Stimulated activated CD4-positive, alpha-beta T cell treated with anti-CD3 and anti-CD28 coated beads, Interleukin-4, amount 100 ng/mL, for 48 hours (primary cell): ENCODE data around the gene KIF4A.
A peak's percentile ranks its signal among the peaks of the same experiment; 100 is the strongest.
"Not testable (repeated sequence)": the region's sequence is repeated elsewhere in the genome, so short reads cannot be mapped to it uniquely, and the experiment has no call there.

Experiments
- DNase-seq, 2 donors: peaks; one replicate each; pipeline ENCODE4 v3.0.0-alpha.2; 2020; ENCODE audit warnings: low read depth in 2 of 2

Gene KIF4A, protein sequence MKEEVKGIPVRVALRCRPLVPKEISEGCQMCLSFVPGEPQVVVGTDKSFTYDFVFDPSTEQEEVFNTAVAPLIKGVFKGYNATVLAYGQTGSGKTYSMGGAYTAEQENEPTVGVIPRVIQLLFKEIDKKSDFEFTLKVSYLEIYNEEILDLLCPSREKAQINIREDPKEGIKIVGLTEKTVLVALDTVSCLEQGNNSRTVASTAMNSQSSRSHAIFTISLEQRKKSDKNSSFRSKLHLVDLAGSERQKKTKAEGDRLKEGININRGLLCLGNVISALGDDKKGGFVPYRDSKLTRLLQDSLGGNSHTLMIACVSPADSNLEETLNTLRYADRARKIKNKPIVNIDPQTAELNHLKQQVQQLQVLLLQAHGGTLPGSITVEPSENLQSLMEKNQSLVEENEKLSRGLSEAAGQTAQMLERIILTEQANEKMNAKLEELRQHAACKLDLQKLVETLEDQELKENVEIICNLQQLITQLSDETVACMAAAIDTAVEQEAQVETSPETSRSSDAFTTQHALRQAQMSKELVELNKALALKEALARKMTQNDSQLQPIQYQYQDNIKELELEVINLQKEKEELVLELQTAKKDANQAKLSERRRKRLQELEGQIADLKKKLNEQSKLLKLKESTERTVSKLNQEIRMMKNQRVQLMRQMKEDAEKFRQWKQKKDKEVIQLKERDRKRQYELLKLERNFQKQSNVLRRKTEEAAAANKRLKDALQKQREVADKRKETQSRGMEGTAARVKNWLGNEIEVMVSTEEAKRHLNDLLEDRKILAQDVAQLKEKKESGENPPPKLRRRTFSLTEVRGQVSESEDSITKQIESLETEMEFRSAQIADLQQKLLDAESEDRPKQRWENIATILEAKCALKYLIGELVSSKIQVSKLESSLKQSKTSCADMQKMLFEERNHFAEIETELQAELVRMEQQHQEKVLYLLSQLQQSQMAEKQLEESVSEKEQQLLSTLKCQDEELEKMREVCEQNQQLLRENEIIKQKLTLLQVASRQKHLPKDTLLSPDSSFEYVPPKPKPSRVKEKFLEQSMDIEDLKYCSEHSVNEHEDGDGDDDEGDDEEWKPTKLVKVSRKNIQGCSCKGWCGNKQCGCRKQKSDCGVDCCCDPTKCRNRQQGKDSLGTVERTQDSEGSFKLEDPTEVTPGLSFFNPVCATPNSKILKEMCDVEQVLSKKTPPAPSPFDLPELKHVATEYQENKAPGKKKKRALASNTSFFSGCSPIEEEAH

DNA sequence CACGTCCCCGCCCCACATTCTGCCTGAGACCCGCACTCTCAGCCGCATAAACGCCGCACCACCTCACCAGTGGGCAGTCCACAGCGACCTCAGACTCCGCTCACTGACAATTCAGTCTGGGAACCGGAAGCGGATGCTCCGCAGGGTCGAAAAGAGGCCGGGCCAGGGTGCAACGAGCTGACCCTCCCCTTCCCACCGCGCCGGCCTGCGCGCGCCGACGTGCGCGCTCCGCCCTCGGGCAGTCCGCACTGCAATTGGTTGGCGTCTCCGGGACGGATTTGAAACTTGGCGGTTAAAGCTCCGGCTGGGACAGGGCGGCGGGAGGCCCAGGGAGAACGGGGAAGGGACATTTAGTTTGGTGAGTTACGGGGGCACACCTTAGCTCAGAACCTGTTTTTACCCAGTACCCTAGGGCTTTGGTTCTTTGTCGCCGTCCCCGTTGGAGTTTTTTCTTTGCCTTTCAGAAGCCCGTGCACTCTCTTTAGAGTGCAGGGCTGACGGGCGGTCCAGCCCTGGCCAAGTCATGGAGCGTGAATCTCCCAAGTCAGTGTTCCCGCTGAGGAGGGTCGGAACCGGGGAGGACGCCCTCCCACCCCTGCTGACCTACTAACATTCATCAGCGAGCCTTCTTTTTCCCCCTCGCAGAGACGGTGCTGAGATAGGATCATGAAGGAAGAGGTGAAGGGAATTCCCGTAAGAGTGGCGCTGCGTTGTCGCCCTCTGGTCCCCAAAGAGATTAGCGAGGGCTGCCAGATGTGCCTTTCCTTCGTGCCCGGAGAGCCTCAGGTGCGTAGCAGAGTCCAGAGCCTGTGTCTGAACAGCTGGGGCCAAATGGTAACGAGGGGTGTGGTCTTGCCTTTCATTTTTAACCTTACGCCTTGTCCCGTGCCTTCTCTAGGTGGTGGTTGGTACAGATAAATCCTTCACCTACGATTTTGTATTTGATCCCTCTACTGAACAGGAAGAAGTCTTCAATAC, at the start of gene KIF4A, which contains the start of gene PDZD11:
Gene KIF4A (plus strand): TSS at position 312 of the 978 bp plus-strand sequence. CDS start 355 bp downstream, at position 667.
Gene PDZD11 (minus strand): TSS at position 135 of the 978 bp plus-strand sequence. CDS start 586 bp downstream, outside the sequence.
- DNase-seq, result peak; percentile 61 to 76

DNA sequence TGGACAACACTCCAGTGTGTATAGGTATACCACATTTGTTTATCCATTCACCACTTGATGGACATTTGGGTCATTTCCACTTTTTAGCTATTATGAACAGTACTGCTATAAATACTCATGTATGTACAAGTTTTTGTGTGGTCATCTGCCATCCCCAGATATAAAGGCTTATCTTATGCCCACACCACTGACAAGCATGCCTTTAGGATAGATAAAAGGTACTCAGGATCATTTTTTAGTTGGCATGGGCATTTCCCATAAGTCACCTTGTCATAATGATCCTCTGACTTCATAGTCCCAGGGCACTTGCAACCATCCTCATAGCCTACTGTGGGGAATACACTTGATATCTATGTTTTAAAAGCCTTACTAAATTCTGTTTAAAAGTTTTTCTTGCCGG, 49.2 kb upstream of the KIF4A start:
- no peak for DNase-seq

GRCh38 chrX:70241501-70241900, 48.4 kb upstream of the KIF4A start:
- DNase-seq, result no peak

GRCh38 chrX:70243601-70244000, 46.3 kb upstream of the KIF4A start:
- not testable (repeated sequence) for DNase-seq

GRCh38 chrX:70244881-70245280, 45.0 kb upstream of the KIF4A start:
- no peak for DNase-seq

DNA sequence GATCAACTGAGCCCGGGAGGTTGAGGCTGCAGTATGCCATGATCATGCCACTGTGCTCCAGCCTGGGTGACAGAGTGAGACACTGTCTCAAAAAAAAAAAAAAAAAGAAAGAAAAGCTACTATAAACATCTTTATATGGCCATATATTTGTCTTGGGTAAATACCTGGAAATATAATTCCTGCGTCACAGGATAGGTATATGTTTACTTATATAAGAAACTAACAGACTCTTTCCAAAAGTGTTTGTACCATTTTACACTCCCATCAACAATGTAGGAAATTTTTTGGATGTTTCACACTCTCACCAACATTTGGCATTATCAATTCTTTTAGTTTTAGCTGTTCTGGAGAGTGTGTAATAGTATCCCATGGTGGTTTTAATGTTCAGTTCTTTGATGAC, 42.7 kb upstream of the KIF4A start:
- DNase-seq, result no peak

DNA sequence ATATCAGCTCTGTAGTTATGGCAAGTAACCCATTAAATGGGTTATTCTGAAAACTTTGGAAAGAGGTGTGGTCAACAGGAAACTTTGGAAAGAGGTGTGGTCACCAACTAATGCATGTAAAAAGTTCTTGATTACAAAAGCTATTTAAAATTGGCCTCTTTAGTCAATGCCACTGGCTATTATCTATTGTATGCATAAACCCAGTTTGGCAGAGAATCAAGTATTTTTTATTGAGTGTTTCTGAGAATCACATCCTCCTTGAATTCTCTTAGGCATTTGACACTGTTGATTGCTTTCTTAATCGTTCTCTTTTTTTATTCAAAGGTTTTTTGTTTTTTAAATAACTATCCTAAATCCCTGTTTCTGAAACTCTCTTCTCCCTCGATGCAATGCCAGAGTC, 37.4 kb upstream of the KIF4A start:
- no peak for DNase-seq

DNA sequence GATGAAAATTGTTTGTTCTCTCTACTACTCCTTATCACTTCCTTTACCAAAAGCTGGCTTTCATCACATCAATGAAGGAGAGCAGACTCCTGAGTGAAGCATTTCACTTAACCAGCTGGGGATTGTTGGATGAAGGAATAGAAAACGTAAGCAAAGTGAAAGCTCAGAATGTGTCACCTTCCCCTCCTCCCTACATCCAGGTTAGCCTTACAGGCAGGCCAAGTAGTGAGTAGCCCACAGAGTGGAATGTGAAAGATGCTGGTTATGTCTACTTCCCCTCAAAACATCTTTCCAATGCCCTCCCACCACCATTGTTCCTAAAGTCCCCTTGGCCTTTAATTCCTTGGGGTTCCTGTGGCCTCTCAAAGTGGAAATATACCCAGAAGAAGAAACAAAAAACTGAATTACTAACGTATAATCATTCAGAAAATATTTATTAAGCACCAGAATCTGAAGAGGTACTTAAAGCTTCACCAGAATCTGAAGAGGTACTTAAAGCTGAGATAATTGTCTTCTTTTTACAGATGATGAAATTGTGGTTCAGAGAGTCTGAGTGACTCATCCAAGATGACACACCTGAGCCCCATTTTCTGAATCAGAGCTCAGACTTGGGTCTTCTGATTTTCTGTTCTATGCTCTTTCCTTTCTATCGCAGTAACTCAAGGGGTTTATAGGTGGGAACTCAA, 36.4 kb upstream of the KIF4A start:
- no peak for DNase-seq

DNA sequence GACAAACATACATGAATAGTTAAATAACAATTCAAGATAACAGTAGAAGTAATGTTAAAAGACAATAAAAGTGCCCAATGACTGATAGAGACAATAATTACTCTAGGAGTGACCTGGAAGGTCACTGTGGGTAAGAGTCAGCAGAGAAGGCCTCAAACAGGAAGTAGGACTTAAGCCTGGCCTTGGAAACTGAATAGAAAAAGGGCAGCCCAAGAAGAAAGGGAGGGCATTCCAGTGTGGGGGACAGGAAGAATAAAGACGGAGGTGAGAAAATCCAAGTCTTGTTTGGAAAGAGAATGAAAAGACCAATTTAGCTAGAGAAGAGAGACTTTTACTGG, 35.9 kb upstream of the KIF4A start:
- no peak for DNase-seq

DNA sequence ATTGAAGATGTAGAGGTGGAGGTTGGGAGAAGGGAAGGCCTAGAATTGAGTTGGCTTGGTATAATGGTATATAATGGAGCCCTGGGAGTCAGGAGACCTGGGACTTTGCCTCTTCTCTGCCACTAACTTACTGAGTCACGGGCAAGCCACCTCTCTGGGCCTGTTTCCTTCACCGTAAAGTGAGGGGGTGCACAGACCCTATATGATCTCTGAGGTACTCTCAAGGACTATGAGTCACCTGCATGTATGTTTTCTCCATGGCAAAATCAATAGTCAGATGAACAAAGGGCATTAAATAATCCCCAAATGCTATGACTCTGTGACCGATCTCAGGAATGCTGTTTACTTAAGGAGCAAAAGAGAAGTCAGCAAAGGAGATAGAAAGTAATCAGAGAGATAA, 35.0 kb upstream of the KIF4A start:
- no peak for DNase-seq

GRCh38 chrX:70255452-70255851, 34.5 kb upstream of the KIF4A start:
- DNase-seq, result no peak

- no peak for DNase-seq
Observed at GRCh38 chrX:70257423-70258288, 32.2 kb upstream of the KIF4A start.

- no peak for DNase-seq
Observed at GRCh38 chrX:70260104-70260503, 29.8 kb upstream of the KIF4A start, which contains the start of gene P2RY4. Gene P2RY4, minus strand, starts transcription at chrX:70260204. Its CDS starts 580 bp downstream, at chrX:70259624.

GRCh38 chrX:70262952-70263567, 26.8 kb upstream of the KIF4A start:
- peak; percentile 19 to 28 for DNase-seq

DNA sequence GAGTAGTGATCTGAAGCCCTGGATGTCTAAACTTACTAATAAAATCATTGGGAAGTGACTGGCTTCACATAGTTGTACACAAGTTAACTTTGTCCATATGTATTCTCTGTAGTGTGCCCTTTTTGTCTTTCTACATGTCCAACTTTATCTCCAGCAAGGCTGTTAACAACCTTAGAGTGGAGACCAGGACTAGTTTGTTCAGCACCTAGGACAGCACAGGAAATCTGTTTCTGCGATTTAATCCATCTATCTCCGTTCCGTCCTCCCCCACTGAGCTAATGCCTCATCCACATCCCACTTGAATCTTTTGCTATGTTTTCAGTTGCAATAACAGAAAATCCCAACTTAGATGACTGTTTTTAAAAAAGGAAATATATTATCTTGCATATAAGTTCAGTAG, 25.1 kb upstream of the KIF4A start:
- DNase-seq, result no peak

- no peak for DNase-seq
Observed at GRCh38 chrX:70268034-70268433, 21.9 kb upstream of the KIF4A start, which contains the start of gene ARR3. Gene ARR3, plus strand, starts transcription at chrX:70268334. Its CDS starts 1,052 bp downstream, at chrX:70269386.

GRCh38 chrX:70274029-70274428, 15.9 kb upstream of the KIF4A start:
- not testable (repeated sequence) for DNase-seq

DNA sequence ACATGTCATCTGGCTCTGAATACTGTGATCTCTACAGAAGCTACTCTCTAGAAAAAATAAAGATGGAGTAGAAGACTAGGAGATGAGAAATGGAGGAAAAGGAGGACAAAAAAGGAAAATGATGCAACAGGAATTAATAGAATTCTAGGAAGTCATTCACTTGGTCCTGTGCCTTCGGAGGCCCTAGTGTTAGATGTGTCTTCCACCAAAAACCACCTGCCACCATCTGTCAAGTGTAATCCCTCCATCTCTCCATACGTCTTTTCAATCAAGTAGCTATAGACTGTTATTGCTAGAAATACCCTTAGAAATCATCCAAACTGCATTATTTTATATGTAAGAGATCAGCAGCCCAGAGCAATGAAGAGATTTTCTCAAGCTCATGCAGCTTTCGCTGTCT, 10.8 kb upstream of the KIF4A start:
- no peak for DNase-seq

DNA sequence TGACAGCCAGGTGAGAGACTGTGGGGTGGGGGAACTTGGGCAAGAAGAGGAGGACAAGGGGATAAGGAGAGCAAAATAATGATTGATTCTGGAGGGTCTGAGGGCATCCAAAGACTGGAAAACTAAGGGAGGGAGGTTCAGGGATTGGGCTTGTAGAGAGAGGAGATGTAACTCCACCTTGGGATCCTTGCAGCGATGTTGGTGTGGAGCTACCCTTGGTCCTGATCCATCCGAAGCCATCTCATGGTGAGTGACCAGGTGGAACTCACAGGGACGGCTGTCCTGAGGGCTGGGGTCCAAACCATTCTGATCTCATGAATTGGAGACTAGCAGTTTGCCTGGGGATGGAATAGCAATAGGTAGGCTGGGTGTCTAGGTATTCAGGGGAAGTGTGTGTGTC, 9.3 kb upstream of the KIF4A start:
- no peak for DNase-seq
